Right lobe of liver (tissue), 4 donors: ENCODE data around the gene NPHP1.

Experiments used
- CTCF ChIP-seq, 4 donors: fragments of 200-600 bp in 3 of 4; fragments of 450-650 bp in 1 of 4; IDR thresholded peaks; one replicate each; pipeline versions ENCODE4 v1.5.1 to v1.8.0; 2016 to 2022; ENCODE audit warnings: antibody characterized with exemption in 4 of 4, mild to moderate bottlenecking in 2 of 4
- POLR2A ChIP-seq: fragments of 450-650 bp; IDR thresholded peaks from one replicate; pipeline ENCODE4 v1.6.1; 2017; ENCODE audit warnings: antibody characterized with exemption, mild to moderate bottlenecking
- donor health status: DM: no; HTN: no; CAD: no.
- donor health status: DM: no; HTN: no; CAD: no.
- donor health status: DM: no; HTN: yes; CAD: no.

GRCh38 chr2:110095994-110096633 lies 108.7 kb downstream of the NPHP1 start:
- no peak for TF ChIP-seq CTCF (IDR thresholded peaks at IDR 0.05)
- TF ChIP-seq POLR2A: no peak
